ENCODE data around the gene ZXDC.

The ZXDC gene

DNA sequence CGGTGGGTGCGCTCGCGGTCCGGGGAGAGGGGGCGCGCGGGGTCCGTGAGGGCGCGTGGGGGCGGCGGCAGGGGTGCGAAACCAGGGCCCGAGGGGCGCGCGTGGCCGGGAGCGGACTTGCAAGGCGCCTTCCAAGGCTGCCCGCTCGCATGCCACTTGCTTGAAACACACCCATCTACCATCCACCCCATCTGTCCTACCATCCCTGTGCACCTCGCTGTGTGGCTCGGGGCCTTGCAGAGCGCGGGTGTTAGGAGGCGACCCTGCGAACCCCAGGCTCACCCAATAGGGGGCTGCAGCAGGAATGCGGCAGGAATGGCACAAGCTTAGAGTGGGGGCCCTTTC, 80.7 kb downstream of the ZXDC start:
- DNase-seq: no peak
- peak overlapping the region in 1 of 2 donors; percentile 22 for H3K27ac ChIP-seq

GRCh38 chr3:126394179-126394976, 81.3 kb downstream of the ZXDC start, which contains the start of gene CFAP100:
Gene CFAP100, plus strand, starts transcription at chr3:126394909. Its CDS starts 1,092 bp downstream, at chr3:126396001.
- TF ChIP-seq, protein P1, sequence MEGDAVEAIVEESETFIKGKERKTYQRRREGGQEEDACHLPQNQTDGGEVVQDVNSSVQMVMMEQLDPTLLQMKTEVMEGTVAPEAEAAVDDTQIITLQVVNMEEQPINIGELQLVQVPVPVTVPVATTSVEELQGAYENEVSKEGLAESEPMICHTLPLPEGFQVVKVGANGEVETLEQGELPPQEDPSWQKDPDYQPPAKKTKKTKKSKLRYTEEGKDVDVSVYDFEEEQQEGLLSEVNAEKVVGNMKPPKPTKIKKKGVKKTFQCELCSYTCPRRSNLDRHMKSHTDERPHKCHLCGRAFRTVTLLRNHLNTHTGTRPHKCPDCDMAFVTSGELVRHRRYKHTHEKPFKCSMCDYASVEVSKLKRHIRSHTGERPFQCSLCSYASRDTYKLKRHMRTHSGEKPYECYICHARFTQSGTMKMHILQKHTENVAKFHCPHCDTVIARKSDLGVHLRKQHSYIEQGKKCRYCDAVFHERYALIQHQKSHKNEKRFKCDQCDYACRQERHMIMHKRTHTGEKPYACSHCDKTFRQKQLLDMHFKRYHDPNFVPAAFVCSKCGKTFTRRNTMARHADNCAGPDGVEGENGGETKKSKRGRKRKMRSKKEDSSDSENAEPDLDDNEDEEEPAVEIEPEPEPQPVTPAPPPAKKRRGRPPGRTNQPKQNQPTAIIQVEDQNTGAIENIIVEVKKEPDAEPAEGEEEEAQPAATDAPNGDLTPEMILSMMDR (IDR thresholded peaks at IDR 0.05): no peak
- H3K36me3 ChIP-seq: no peaks in the 10 kb centered on the region
- intact Hi-C loops (cut with DNase I; ENCODE audit: low total_unique reads): loop anchor here (5.0 kb wide), 2 partner anchors 78 to 262 kb away; no protein-coding TSS in a partner anchor
- H3K9me3 ChIP-seq: no peaks in the 10 kb centered on the region
- peaks cover 0 to 14% (median 8%) of the 10 kb centered on the region in 4 donors for H3K4me1 ChIP-seq
- peaks cover 0 to 5% of the 10 kb centered on the region in 2 donors for H3K27me3 ChIP-seq
- peak; percentile 39 to 71 for DNase-seq
- peak within 1 kb of the TSS in 1 of 2 donors; percentile 22 for H3K27ac ChIP-seq
- H3K4me3 ChIP-seq: peak within 1 kb of the TSS; percentile 32 to 44

More for the DNA sequence above, 80.7 kb downstream of the ZXDC start:
- Histone ChIP-seq H3K4me1 (peaks cover 0 to 10% (median 5%) of the 10 kb centered on the region in 4 donors), H3K27me3 (peaks cover 0 to 5% of the 10 kb centered on the region in 2 donors), H3K36me3 (no peaks in the 10 kb centered on the region), H3K4me3 (peak overlapping the region; percentile 32 to 44), H3K9me3 (no peaks in the 10 kb centered on the region)
- intact Hi-C loops (cut with DNase I; ENCODE audit: low total_unique reads): loop anchor here (5.0 kb wide), 2 partner anchors 77 to 263 kb away; no protein-coding TSS in a partner anchor
- TF ChIP-seq, protein P1 (IDR thresholded peaks at IDR 0.05): no peak

DNA sequence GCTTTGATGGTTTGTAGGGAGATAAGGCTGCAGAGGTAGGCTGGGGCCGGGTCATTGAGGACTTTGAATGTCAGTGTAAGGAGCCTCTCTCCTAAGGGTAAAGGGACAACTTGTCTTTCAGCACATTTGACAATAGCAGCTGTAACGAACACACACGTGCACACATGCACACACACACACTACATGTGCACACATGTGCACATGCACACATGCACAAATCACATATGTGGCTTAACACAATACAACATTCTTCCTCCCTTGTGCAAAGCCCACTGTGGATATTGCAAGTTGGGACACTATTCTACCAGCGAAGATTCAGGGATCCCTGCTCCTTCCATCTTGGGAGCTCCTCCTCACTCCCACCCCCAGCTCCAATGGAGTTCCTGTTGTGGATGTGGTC, 82.1 kb downstream of the ZXDC start:
- Histone ChIP-seq H3K4me3 (no peak overlapping the region), H3K4me1 (peaks cover 0 to 19% (median 12%) of the 10 kb centered on the region in 4 donors), H3K9me3 (no peaks in the 10 kb centered on the region), H3K27me3 (peaks cover 0 to 5% of the 10 kb centered on the region in 2 donors), H3K36me3 (no peaks in the 10 kb centered on the region), H3K27ac (no peak overlapping the region)
- intact Hi-C loops (cut with DNase I; ENCODE audit: low total_unique reads): loop anchor here (5.0 kb wide), 2 partner anchors 79 to 261 kb away; no protein-coding TSS in a partner anchor
- DNase-seq: peak in 1 of 2 donors; percentile 35
- TF ChIP-seq, protein P1 (IDR thresholded peaks at IDR 0.05): no peak

DNA sequence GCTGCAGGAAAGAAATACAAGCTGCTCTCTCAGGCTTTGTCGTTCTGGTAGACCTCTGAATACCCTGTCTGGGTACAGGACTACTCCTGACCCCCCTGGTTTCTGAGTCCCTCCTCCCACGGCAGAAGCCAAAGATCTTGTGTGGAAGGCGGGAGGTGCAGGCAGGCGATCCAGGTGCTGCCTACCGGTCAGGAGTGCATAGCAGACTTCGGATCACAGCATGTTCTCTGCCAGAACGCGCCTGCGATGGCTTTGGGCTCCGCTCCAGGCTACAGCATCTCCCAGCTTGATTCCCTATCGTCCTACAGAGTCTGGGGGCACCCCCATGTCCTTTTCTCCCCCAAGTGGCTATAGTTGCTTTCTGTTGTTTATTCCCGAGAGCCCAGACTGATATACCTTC, 83.4 kb downstream of the ZXDC start:
- peaks cover 0 to 5% of the 10 kb centered on the region in 2 donors for H3K27me3 ChIP-seq
- H3K36me3 ChIP-seq: no peaks in the 10 kb centered on the region
- no peaks in the 10 kb centered on the region for H3K9me3 ChIP-seq
- H3K4me1 ChIP-seq: peaks cover 0 to 24% (median 14%) of the 10 kb centered on the region in 4 donors
- no peak for DNase-seq
- TF ChIP-seq, protein P1 (IDR thresholded peaks at IDR 0.05): no peak
- H3K27ac ChIP-seq: no peak overlapping the region
- H3K4me3 ChIP-seq: no peak overlapping the region
- intact Hi-C loops (cut with DNase I; ENCODE audit: low total_unique reads): loop anchor here (5.0 kb wide), 2 partner anchors 80 to 260 kb away; no protein-coding TSS in a partner anchor

DNA sequence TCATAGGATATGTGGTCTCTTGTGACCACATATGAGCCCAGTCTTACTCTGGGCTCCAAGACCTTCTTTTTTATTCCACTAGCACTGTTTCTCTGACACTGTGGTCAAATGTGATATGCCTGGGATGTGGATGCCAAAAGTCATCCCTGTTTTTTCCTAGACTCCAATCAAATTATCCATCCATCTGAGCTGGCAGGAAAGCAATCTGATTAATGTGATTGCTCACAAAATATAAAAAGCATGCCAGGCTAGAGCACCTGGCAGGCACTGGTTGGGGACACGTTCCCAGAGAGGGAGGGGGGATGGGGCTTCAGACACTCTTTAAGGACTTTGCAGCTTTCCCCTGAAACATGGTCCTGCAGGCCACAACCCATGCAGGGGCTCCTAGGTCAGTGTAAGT, 84.1 kb downstream of the ZXDC start:
- intact Hi-C loops (cut with DNase I; ENCODE audit: low total_unique reads): loop anchor here (2.0 to 5.0 kb wide), 3 partner anchors 81 to 259 kb away; no protein-coding TSS in a partner anchor

More for the DNA sequence above, 84.1 kb downstream of the ZXDC start:
- H3K9me3 ChIP-seq: no peaks in the 10 kb centered on the region
- peaks cover 0 to 5% of the 10 kb centered on the region in 2 donors for H3K27me3 ChIP-seq
- peak in 1 of 2 donors; percentile 35 for DNase-seq
- TF ChIP-seq, protein P1 (IDR thresholded peaks at IDR 0.05): no peak
- H3K4me1 ChIP-seq: peaks cover 0 to 24% (median 14%) of the 10 kb centered on the region in 4 donors
- H3K36me3 ChIP-seq: no peaks in the 10 kb centered on the region
- no peak overlapping the region for H3K27ac ChIP-seq
- no peak overlapping the region for H3K4me3 ChIP-seq
